ENCODE data around the gene INA. TPM values are rescaled to one million over a fixed set of nuclear protein-coding genes. Genes with fewer than 3 reads are reported as not detected.

Gene INA
- total RNA-seq, 3 donors from 2014 or later, result 0.27 to 0.38 (median 0.32) TPM

GRCh38 chr10:103281753-103282152 is 4.8 kb downstream of the INA start:
- Mint-ChIP-seq H3K27me3 (ENCODE audit: low read depth) (peaks cover 66% of the 10 kb centered on the region), H3K4me1 (ENCODE audit: low read depth) (peaks cover 4% of the 10 kb centered on the region), H3K9me3 (no peaks in the 10 kb centered on the region), H3K36me3 (ENCODE audit: insufficient read depth) (no peaks in the 10 kb centered on the region), H3K4me3 (no peak overlapping the region)
- no peak for DNase-seq
- ATAC-seq, result no peak

- H3K27me3 Mint-ChIP-seq (ENCODE audit: low read depth), result peaks cover 67% of the 10 kb centered on the region
These were observed 6.0 kb downstream of the INA start for GRCh38 chr10:103282961-103283360.

GRCh38 chr10:103284170-103284569 is 7.2 kb downstream of the INA start:
- H3K4me3 Mint-ChIP-seq, result no peak overlapping the region
- H3K4me1 Mint-ChIP-seq (ENCODE audit: low read depth), result no peaks in the 10 kb centered on the region
- H3K36me3 Mint-ChIP-seq (ENCODE audit: insufficient read depth), result no peaks in the 10 kb centered on the region
- peaks cover 68% of the 10 kb centered on the region for H3K27me3 Mint-ChIP-seq (ENCODE audit: low read depth)
- no peaks in the 10 kb centered on the region for H3K9me3 Mint-ChIP-seq
- no peak for ATAC-seq
- no peak for DNase-seq

More at GRCh38 chr10:103282961-103283360, 6.0 kb downstream of the INA start:
- Mint-ChIP-seq H3K4me3 (no peak overlapping the region), H3K9me3 (no peaks in the 10 kb centered on the region), H3K36me3 (ENCODE audit: insufficient read depth) (no peaks in the 10 kb centered on the region), H3K4me1 (ENCODE audit: low read depth) (peaks cover 3% of the 10 kb centered on the region)
- no peak for ATAC-seq
- no peak for DNase-seq

- Mint-ChIP-seq H3K27me3 (ENCODE audit: low read depth) (peaks cover 46% of the 10 kb centered on the region), H3K4me1 (ENCODE audit: low read depth) (no peaks in the 10 kb centered on the region), H3K9me3 (no peaks in the 10 kb centered on the region), H3K4me3 (no peak overlapping the region), H3K36me3 (ENCODE audit: insufficient read depth) (no peaks in the 10 kb centered on the region)
- DNase-seq, result no peak
- no peak for ATAC-seq
These were observed 11.1 kb downstream of the INA start for GRCh38 chr10:103287992-103288391.

- DNase-seq, result no peak
- no peaks in the 10 kb centered on the region for H3K4me1 Mint-ChIP-seq (ENCODE audit: low read depth)
- no peak for ATAC-seq
- H3K27me3 Mint-ChIP-seq (ENCODE audit: low read depth), result peaks cover 28% of the 10 kb centered on the region
- no peaks in the 10 kb centered on the region for H3K36me3 Mint-ChIP-seq (ENCODE audit: insufficient read depth)
- H3K4me3 Mint-ChIP-seq, result no peak overlapping the region
- H3K9me3 Mint-ChIP-seq, result no peaks in the 10 kb centered on the region
These were observed 14.7 kb downstream of the INA start for GRCh38 chr10:103291588-103291987.

GRCh38 chr10:103295374-103296015 is 18.6 kb downstream of the INA start:
- ATAC-seq (no peak), DNase-seq (no peak)
- no peaks in the 10 kb centered on the region for H3K4me1 Mint-ChIP-seq (ENCODE audit: low read depth)
- H3K4me3 Mint-ChIP-seq, result no peak overlapping the region
- H3K9me3 Mint-ChIP-seq, result no peaks in the 10 kb centered on the region
- H3K36me3 Mint-ChIP-seq (ENCODE audit: insufficient read depth), result no peaks in the 10 kb centered on the region
- H3K27me3 Mint-ChIP-seq (ENCODE audit: low read depth), result peaks cover 9% of the 10 kb centered on the region

GRCh38 chr10:103307594-103307993 is 30.7 kb downstream of the INA start:
- Mint-ChIP-seq H3K4me3 (no peak overlapping the region), H3K4me1 (ENCODE audit: low read depth) (no peaks in the 10 kb centered on the region), H3K9me3 (no peaks in the 10 kb centered on the region), H3K27me3 (ENCODE audit: low read depth) (no peaks in the 10 kb centered on the region), H3K36me3 (ENCODE audit: insufficient read depth) (peaks cover 18% of the 10 kb centered on the region)
- no peak for ATAC-seq
- DNase-seq, result no peak

- Mint-ChIP-seq H3K36me3 (ENCODE audit: insufficient read depth) (peaks cover 19% of the 10 kb centered on the region), H3K9me3 (no peaks in the 10 kb centered on the region), H3K4me1 (ENCODE audit: low read depth) (no peaks in the 10 kb centered on the region), H3K4me3 (no peak overlapping the region), H3K27me3 (ENCODE audit: low read depth) (no peaks in the 10 kb centered on the region)
- no peak for ATAC-seq
- no peak for DNase-seq
These were observed 33.3 kb downstream of the INA start for GRCh38 chr10:103310197-103310596.

- no peaks in the 10 kb centered on the region for H3K4me1 Mint-ChIP-seq (ENCODE audit: low read depth)
- no peaks in the 10 kb centered on the region for H3K27me3 Mint-ChIP-seq (ENCODE audit: low read depth)
- H3K4me3 Mint-ChIP-seq, result no peak overlapping the region
- no peaks in the 10 kb centered on the region for H3K9me3 Mint-ChIP-seq
- no peak for DNase-seq
- ATAC-seq, result no peak
- peaks cover 23% of the 10 kb centered on the region for H3K36me3 Mint-ChIP-seq (ENCODE audit: insufficient read depth)
These were observed 39.1 kb downstream of the INA start for GRCh38 chr10:103316087-103316486.

- peaks cover 9% of the 10 kb centered on the region for H3K36me3 Mint-ChIP-seq (ENCODE audit: insufficient read depth)
These were observed 51.0 kb downstream of the INA start for GRCh38 chr10:103327906-103328305.

GRCh38 chr10:103333934-103334520 is 57.1 kb downstream of the INA start:
- no peak overlapping the region for H3K4me3 Mint-ChIP-seq
- DNase-seq (no peak), ATAC-seq (no peak)
- H3K27me3 Mint-ChIP-seq (ENCODE audit: low read depth), result no peaks in the 10 kb centered on the region
- no peaks in the 10 kb centered on the region for H3K4me1 Mint-ChIP-seq (ENCODE audit: low read depth)
- peaks cover 13% of the 10 kb centered on the region for H3K36me3 Mint-ChIP-seq (ENCODE audit: insufficient read depth)
- H3K9me3 Mint-ChIP-seq, result no peaks in the 10 kb centered on the region

More at GRCh38 chr10:103327906-103328305, 51.0 kb downstream of the INA start:
- H3K27me3 Mint-ChIP-seq (ENCODE audit: low read depth), result no peaks in the 10 kb centered on the region
- DNase-seq (no peak), ATAC-seq (peak in 1 of 2 donors; percentile 38)
- H3K4me1 Mint-ChIP-seq (ENCODE audit: low read depth), result no peaks in the 10 kb centered on the region
- no peaks in the 10 kb centered on the region for H3K9me3 Mint-ChIP-seq
- no peak overlapping the region for H3K4me3 Mint-ChIP-seq

- peaks cover 13% of the 10 kb centered on the region for H3K36me3 Mint-ChIP-seq (ENCODE audit: insufficient read depth)
- H3K9me3 Mint-ChIP-seq, result no peaks in the 10 kb centered on the region
- H3K4me3 Mint-ChIP-seq, result no peak overlapping the region
- ATAC-seq (no peak), DNase-seq (no peak)
- no peaks in the 10 kb centered on the region for H3K27me3 Mint-ChIP-seq (ENCODE audit: low read depth)
- no peaks in the 10 kb centered on the region for H3K4me1 Mint-ChIP-seq (ENCODE audit: low read depth)
These were observed 57.6 kb downstream of the INA start for GRCh38 chr10:103334567-103334966.

GRCh38 chr10:103336370-103336769 is 59.4 kb downstream of the INA start:
- no peaks in the 10 kb centered on the region for H3K27me3 Mint-ChIP-seq (ENCODE audit: low read depth)
- H3K9me3 Mint-ChIP-seq, result no peaks in the 10 kb centered on the region
- DNase-seq (no peak), ATAC-seq (no peak)
- peaks cover 11% of the 10 kb centered on the region for H3K36me3 Mint-ChIP-seq (ENCODE audit: insufficient read depth)
- H3K4me3 Mint-ChIP-seq, result no peak overlapping the region
- no peaks in the 10 kb centered on the region for H3K4me1 Mint-ChIP-seq (ENCODE audit: low read depth)
